Stimulated activated CD8-positive, alpha-beta memory T cell treated with anti-CD3 and anti-CD28 coated beads, Interleukin-12 subunit alpha, Interleukin-12 subunit beta, amount 100 ng/mL, for 4 hours (primary cell): ENCODE data around the gene TGFBI.

ENCODE experiments used
- DNase-seq: peaks from one replicate; pipeline ENCODE4 v3.0.0-alpha.2; 2020; ENCODE audit warnings: low read depth

TGFBI gene

GRCh38 chr5:136001466-136001981, 27.3 kb upstream of the TGFBI start:
- DNase-seq, result no peak

GRCh38 chr5:136004436-136004835, 24.4 kb upstream of the TGFBI start:
- no peak for DNase-seq

- DNase-seq, result no peak
Measured at GRCh38 chr5:136005476-136005875, 23.3 kb upstream of the TGFBI start.

GRCh38 chr5:136006164-136006563, 22.6 kb upstream of the TGFBI start:
- no peak for DNase-seq

DNA sequence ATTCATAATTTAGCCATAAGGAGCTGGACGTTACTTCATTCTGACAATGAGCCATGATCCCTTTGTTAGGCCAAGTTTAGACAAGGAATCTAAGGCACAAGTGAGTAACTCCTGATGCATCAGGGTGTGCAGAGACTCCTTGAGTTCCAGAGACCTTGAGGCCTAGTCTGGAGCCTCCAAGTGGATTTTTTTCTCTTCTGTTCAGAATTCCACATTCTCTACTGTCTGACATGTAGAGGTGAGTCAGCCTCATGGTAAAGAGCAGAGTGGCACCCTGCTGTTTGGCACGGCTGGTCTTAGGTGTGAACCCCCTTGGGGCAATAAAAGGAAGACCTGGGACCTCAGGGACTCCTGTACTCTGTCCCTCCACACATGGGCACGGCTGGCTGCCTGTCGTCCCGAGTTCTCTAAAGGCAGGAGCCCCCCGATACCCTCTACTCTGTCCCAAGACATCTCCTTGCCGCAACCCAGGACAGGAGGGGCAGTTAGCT, 22.0 kb upstream of the TGFBI start:
- DNase-seq, result no peak

- DNase-seq, result no peak
Measured at GRCh38 chr5:136007271-136007670, 21.5 kb upstream of the TGFBI start.

DNA sequence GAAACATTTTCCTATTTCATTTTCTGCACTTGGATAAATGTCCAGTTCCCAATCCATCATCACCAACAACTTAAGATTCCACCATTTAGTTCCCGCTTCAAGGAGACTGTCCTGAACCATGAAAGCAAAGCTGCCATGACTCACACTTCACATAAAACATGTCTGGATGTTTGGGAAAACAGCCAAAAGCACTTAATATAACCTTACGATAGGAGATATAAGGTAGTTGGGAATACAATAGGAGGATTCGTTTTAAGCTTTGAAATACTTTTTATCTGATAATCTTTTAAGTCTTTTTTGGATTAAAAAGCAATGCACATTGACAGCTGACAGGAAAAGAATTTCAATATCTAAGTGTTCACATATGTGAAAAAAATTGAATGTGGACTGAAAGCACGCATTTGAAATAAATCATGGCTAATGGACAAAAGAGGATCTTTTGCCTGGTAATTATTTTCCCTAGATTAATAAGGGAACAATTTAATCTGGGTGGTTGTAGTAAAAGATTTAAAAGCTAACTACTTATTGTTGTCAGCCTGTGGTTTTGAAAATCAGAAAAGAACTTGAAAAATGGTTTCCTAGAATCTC, 17.3 kb upstream of the TGFBI start:
- no peak for DNase-seq

GRCh38 chr5:136012041-136012804, 16.6 kb upstream of the TGFBI start:
- DNase-seq, result no peak

GRCh38 chr5:136013559-136013958, 15.2 kb upstream of the TGFBI start:
- no peak for DNase-seq

DNA sequence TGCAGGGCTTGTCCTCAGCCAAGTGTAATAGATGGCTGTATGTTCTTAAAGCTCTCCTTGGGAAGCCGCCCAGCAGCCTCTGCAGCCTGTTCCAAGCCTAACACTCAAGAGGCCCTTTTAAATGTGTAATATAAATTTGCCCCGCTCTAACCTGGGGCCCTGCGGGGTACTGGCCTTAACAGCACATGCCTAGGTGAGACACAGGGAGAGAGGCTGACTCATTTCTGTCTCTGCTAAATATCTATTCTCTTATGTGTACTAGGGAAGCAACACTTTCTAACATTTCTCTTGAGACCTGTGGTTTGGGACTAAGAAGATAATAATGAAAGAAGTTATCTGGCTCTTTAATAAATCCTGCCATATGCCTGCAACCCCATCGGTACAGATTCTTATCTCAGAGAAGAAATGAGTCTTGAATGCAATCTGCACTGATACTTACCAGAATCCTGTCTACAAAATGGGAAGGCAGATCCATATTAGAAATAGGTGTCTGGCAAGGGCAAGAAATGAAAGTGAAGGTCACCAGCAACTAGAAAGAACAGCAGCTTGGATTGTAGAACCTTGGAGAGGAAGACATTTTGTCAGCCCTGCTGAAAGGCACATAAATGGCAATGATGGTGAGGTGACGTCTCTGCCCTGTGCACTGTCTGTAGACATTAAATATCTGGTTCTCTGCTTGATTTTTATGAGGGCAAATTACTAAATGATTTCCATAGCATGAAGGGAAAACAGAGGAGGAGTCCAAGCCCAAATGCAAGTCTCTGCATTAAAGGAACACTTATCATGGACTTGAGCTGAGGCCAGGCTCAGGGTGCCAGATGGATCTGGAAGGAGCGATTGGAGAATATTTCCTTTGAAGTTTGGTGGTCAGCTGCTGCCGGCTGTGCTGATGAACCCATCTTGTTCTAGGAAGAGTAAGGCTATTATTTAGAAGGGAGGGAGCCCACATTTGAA, 14.5 kb upstream of the TGFBI start:
- DNase-seq, result no peak

DNA sequence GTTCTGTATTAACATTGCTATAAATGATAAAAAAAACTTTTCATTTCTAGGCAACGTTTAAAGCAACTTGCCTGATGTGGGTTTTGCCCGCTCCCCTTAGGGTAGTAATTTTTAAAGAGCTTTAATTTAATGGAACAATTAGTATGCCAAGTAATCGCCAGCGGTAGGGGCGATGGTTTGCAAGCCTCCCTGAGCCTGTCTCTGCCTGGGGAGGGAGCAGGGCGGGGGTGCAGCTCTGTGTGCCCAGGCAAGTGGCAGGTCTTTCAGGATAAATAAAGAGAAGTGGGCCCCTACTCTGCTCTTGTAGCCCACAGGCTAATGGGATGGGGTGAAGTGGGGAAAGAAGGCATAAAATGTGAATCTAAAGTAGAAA, 13.8 kb upstream of the TGFBI start:
- DNase-seq, result no peak

DNA sequence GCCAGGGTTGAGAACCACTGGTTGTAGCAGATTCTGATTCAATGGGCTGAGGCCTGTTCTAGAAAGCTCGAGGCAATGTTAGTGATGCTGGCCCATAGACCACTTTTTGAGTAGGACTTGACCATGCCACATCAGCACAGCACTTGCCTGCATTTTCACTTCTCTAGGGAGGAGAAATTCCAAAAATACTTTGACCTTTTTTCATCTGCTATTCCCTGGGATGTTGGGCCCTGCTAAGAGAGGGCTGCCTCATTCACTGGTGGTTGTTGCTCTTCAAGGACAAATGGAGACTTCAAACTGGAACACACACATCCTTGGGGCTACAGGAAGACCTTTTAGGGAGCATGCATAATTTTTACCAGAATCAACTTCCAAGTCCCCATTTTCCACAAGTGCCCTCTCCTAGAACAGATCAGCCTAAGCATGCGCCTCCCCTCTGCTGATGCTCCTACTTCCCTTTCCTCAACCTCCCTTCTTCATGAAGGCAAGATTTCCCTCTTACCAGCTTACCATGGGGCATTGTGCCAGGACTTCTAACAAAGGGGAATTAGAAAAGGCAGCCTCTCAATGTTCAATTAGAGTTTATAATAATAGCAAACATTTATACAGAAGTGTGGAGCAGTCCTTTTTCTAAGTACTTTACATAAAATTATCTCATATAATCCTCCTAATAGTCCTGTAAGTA, 12.7 kb upstream of the TGFBI start:
- DNase-seq, result no peak

DNA sequence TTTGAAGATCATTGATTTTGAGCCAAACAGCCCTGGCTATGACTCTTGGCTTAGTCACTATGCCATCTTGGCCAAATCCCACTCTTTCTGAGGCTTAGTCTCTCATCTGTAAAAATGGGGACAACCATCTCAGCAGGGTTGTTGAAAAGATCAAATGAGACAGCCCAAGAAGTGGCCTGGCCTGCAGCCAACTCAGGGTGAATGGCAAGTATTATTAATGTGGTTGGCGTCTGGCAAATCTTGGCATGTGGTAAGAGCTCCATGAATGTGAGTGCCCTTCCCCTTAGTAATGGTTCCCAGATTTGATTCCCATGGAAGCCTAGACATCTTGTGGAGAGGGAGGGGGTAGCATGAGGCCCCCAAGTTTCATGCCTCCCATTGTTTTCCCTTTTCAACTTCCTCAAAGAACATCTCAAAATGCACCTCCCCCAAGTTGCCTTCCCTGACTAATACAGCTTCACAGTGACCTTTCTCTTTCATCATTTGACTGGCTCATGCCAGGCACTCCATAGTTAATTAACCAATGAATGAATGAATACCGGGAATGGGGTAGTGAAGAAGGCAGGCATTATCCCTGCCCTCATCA, 11.8 kb upstream of the TGFBI start:
- no peak for DNase-seq

GRCh38 chr5:136018814-136019783, 9.7 kb upstream of the TGFBI start:
- no peak for DNase-seq

GRCh38 chr5:136020001-136020382, 8.8 kb upstream of the TGFBI start:
- no peak for DNase-seq

DNA sequence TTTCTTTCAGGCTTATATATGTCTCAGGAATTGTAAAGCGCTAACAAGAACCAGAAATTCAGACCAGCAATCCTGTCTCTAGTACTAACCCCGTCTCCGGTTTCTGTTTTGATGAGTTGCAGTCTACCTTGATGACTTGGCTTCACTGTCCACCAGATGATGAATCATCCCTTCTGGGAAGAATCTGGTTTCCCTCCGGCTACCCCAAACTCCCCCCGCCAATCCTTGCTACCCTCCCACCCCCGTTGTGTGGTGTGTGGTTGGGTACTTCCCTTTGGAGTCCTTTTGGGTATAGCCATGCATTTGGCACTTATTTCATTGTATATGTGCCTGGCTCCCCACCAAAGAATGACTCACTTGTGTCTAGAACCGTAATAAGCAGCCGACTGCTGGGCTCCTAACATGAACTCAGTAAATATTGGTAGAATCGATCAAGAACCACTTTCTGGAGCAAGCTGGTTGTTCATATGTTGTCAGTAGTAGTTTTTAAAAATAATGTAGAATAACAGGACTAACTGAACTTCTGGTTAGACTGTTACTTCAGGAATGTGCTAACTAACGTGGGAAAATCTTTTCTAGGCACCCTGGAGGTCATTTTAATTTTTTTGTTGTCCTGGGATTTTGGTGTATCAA, 8.3 kb upstream of the TGFBI start:
- DNase-seq, result no peak

GRCh38 chr5:136021016-136021405, 7.8 kb upstream of the TGFBI start:
- DNase-seq, result no peak

DNA sequence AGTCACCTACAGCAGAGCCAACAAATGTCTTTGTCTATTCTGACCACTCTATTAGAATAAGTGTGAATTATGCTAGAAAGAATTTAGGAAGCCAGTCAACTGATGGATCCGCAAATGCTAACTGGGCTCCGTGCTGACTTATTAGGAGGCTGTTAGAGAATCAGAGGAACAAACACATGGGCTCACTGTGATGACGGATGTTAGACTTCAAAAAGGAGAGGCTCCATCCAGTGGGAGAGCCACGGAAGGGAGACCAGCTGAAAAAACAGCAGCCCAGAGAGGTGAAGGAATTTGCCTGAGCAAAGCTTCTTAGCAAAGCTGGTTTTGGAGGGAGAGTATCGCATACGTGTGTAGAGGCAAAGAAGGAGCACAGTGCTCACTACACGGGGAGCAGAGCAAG, 5.8 kb upstream of the TGFBI start:
- DNase-seq, result no peak

DNA sequence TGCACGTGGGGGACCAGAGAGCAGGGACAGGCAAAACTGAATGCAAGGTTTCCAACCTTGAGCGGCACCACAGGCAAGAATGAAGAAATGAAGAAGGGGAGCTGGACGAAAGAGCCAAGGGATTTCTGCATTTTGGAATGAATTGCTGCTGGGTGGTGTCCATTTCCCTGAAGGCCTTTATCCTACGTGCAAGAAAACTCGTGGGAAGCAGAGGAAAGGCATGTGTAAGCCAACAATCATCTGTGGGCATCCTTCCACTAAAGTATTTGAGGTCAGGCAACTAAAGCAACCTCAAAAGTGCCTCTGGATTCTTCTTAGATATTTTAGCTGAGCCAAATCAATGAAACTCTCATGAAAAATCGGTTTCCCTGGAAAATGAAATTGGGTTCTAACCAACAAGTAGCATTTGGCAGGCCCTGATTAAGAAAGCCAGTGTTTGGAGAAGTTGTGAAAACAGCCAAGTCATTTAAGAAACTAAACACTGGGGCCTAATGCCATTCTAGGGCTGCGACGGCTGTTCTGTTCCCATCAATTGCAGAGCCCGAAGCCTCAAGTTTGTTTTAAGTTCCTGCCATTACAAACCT, 4.7 kb upstream of the TGFBI start:
- DNase-seq, result no peak

GRCh38 chr5:136025900-136026299, 2.9 kb upstream of the TGFBI start:
- DNase-seq, result no peak
